Activated CD4-positive, alpha-beta T cell treated with anti-CD3 and anti-CD28 coated beads, Interleukin-2, amount 10 ng/mL, durations not matched to agents 24 days and 14 days (primary cell): Measurements from ENCODE around the gene ZNF212. TPM values are rescaled to one million over a fixed set of nuclear protein-coding genes. Genes with fewer than 3 reads are reported as not detected.
"Not testable (repeated sequence)": the region's sequence is repeated elsewhere in the genome, so short reads cannot be mapped to it uniquely, and the experiment has no call there.

Experiments used
- DNase-seq: peaks from one replicate; pipeline ENCODE4 v3.0.0; 2022
- H3K27ac Mint-ChIP-seq: one replicate; pipeline ENCODE4 v1.8.0; 2022; ENCODE audit warnings: mild to moderate bottlenecking, mixed read lengths
- H3K27me3 Mint-ChIP-seq: one replicate; pipeline ENCODE4 v1.8.0; 2022; ENCODE audit warnings: mixed read lengths
- H3K36me3 Mint-ChIP-seq: one replicate; pipeline ENCODE4 v1.8.0; 2022; ENCODE audit warnings: low read depth, mild to moderate bottlenecking, mixed read lengths
- H3K4me1 Mint-ChIP-seq: one replicate; pipeline ENCODE4 v1.8.0; 2021; ENCODE audit warnings: mixed read lengths
- H3K4me3 Mint-ChIP-seq: one replicate; pipeline ENCODE4 v1.8.0; 2022; ENCODE audit warnings: mild to moderate bottlenecking, moderate library complexity, mixed read lengths
- H3K9me3 Mint-ChIP-seq: one replicate; pipeline ENCODE4 v1.8.0; 2021; ENCODE audit warnings: mixed read lengths
- intact Hi-C: fragments of 100-400 bp; cut with micrococcal nuclease; formaldehyde crosslinking; loops from one replicate; pipeline ENCODE4 v1.15.1; 2023
- total RNA-seq: library from RNA; stranded (reverse); gene quantifications from 2 replicates; pipeline ENCODE4 v1.2.3, GENCODE V29; 2022

Gene ZNF212
- total RNA-seq, 1 donor from 2014 or later: 18.7 TPM

- intact Hi-C loops, DNase-seq, H3K27ac Mint-ChIP-seq, H3K9me3 Mint-ChIP-seq, H3K4me3 Mint-ChIP-seq, H3K27me3 Mint-ChIP-seq: not testable (repeated sequence)
- H3K4me1 Mint-ChIP-seq: peaks cover 20% of the 10 kb centered on the region
- H3K36me3 Mint-ChIP-seq: peaks cover 34% of the 10 kb centered on the region
These were observed 12.1 kb downstream of the ZNF212 start for GRCh38 chr7:149251518-149251917.

GRCh38 chr7:149252378-149252777 lies 12.9 kb downstream of the ZNF212 start:
- Mint-ChIP-seq H3K4me3 (no peak overlapping the region), H3K36me3 (peaks cover 34% of the 10 kb centered on the region), H3K9me3 (no peaks in the 10 kb centered on the region), H3K4me1 (peaks cover 20% of the 10 kb centered on the region), H3K27me3 (no peaks in the 10 kb centered on the region), H3K27ac (no peak overlapping the region)
- intact Hi-C loops: no loop called here
- no peak for DNase-seq

- no peaks in the 10 kb centered on the region for H3K9me3 Mint-ChIP-seq
These were observed 14.2 kb downstream of the ZNF212 start for GRCh38 chr7:149253665-149254064.

DNA sequence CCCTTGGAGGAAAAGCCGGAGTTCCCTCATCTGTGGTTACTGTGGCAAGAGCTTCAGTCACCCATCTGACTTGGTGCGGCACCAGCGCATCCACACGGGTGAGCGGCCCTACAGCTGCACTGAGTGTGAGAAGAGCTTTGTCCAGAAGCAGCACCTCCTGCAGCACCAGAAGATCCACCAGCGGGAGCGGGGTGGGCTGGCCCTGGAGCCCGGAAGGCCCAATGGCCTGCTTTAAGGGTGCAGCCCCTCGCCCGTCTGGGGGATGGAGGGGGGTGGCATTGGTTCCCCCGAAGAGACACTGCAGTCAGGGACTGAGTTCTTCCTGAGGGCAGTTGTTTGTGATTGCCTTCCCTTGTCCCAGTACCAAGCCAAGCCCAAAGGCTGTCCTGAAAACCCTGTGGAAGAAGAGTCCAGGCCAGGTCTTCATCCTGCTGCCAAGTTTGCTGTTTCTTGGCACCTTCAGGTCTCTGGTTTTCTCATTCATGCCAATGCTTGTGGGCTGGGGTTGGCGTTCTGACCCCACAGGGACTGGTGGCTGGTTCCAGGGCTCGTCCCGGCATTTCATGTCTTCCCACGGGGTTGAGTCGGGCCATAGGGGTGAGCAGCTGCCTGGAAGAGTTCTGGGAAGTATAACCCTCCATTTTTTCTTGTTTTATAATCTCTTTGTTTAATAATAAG lies 14.9 kb downstream of the ZNF212 start:
- Mint-ChIP-seq H3K36me3 (peaks cover 29% of the 10 kb centered on the region), H3K4me1 (peaks cover 3% of the 10 kb centered on the region), H3K27me3 (no peaks in the 10 kb centered on the region), H3K9me3 (no peaks in the 10 kb centered on the region), H3K4me3 (no peak overlapping the region), H3K27ac (no peak overlapping the region)
- intact Hi-C loops: no loop called here
- no peak for DNase-seq

More at GRCh38 chr7:149253665-149254064, 14.2 kb downstream of the ZNF212 start:
- no peak overlapping the region for H3K4me3 Mint-ChIP-seq
- intact Hi-C loops: no loop called here
- no peaks in the 10 kb centered on the region for H3K27me3 Mint-ChIP-seq
- peaks cover 30% of the 10 kb centered on the region for H3K36me3 Mint-ChIP-seq
- DNase-seq: no peak
- H3K4me1 Mint-ChIP-seq: peaks cover 8% of the 10 kb centered on the region
- no peak overlapping the region for H3K27ac Mint-ChIP-seq

GRCh38 chr7:149255174-149255573 lies 15.7 kb downstream of the ZNF212 start:
- no peaks in the 10 kb centered on the region for H3K27me3 Mint-ChIP-seq
- no peak for DNase-seq
- intact Hi-C loops: no loop called here
- H3K4me3 Mint-ChIP-seq: no peak overlapping the region
- H3K9me3 Mint-ChIP-seq: no peaks in the 10 kb centered on the region
- H3K36me3 Mint-ChIP-seq: peaks cover 29% of the 10 kb centered on the region
- H3K27ac Mint-ChIP-seq: no peak overlapping the region
- peaks cover 3% of the 10 kb centered on the region for H3K4me1 Mint-ChIP-seq

- intact Hi-C loops: no loop called here
- no peak for DNase-seq
- H3K4me1 Mint-ChIP-seq: peaks cover 12% of the 10 kb centered on the region
- H3K36me3 Mint-ChIP-seq: peaks cover 25% of the 10 kb centered on the region
- H3K4me3 Mint-ChIP-seq: no peak overlapping the region
- no peaks in the 10 kb centered on the region for H3K9me3 Mint-ChIP-seq
- no peaks in the 10 kb centered on the region for H3K27me3 Mint-ChIP-seq
- H3K27ac Mint-ChIP-seq: no peak overlapping the region
These were observed 17.1 kb downstream of the ZNF212 start for GRCh38 chr7:149256568-149256967.

DNA sequence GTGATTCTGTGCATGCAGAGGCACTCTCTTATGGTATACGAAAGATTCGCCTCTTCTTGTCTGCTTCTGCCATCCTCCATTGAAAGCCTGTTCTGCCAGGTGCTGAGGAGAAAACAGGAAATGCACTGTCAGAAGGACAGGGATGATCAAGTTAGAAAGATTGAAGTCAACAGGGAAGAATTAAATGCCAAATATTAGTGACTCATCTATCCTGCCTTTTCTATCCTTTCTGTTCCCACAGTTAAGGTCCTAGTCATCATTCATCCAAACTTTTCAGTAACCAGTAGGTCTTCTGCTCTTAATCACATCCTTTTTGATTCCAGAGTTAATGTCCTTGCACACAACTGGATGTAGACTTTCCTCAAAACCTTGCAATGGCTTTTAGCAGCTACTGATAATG lies 17.7 kb downstream of the ZNF212 start:
- no peak for DNase-seq
- peaks cover 21% of the 10 kb centered on the region for H3K36me3 Mint-ChIP-seq
- no peaks in the 10 kb centered on the region for H3K27me3 Mint-ChIP-seq
- H3K9me3 Mint-ChIP-seq: no peaks in the 10 kb centered on the region
- intact Hi-C loops: no loop called here
- H3K27ac Mint-ChIP-seq: no peak overlapping the region
- H3K4me3 Mint-ChIP-seq: no peak overlapping the region
- peaks cover 13% of the 10 kb centered on the region for H3K4me1 Mint-ChIP-seq

- H3K4me3 Mint-ChIP-seq: peak overlapping the region; percentile 82
- peaks cover 22% of the 10 kb centered on the region for H3K4me1 Mint-ChIP-seq
- DNase-seq: peak; percentile 69
- peak overlapping the region; percentile 97 for H3K27ac Mint-ChIP-seq
- no peaks in the 10 kb centered on the region for H3K9me3 Mint-ChIP-seq
- peaks cover 22% of the 10 kb centered on the region for H3K36me3 Mint-ChIP-seq
- intact Hi-C loops: loop anchor here (1.0 to 10.0 kb wide), 5 partner anchors 12 to 234 kb away; partner anchors contain the start of genes PDIA4, ZNF425 and ZNF777
- no peaks in the 10 kb centered on the region for H3K27me3 Mint-ChIP-seq
These were observed 21.9 kb downstream of the ZNF212 start for GRCh38 chr7:149261316-149261828.

GRCh38 chr7:149261829-149262617 lies 22.6 kb downstream of the ZNF212 start, which contains the start of gene ZNF783:
TSS of gene ZNF783 (plus strand) at chr7:149262196. CDS start at chr7:149262334, 138 bp downstream.
- Mint-ChIP-seq H3K9me3 (no peaks in the 10 kb centered on the region), H3K4me3 (peak within 1 kb of the TSS; percentile 85), H3K27ac (peak within 1 kb of the TSS; percentile 97), H3K27me3 (no peaks in the 10 kb centered on the region), H3K4me1 (peaks cover 22% of the 10 kb centered on the region), H3K36me3 (peaks cover 28% of the 10 kb centered on the region)
- intact Hi-C loops: loop anchor here (1.0 to 10.0 kb wide), 7 partner anchors 13 to 235 kb away; partner anchors contain the start of genes PDIA4, ZNF425 and ZNF777
- DNase-seq: peak; percentile 96

- intact Hi-C loops: loop anchor here (10.0 kb wide), 1 partner anchor 142 kb away; the partner anchor contains the start of gene ZNF425
- no peak overlapping the region for H3K27ac Mint-ChIP-seq
- no peaks in the 10 kb centered on the region for H3K9me3 Mint-ChIP-seq
- peaks cover 12% of the 10 kb centered on the region for H3K4me1 Mint-ChIP-seq
- no peak overlapping the region for H3K4me3 Mint-ChIP-seq
- no peaks in the 10 kb centered on the region for H3K27me3 Mint-ChIP-seq
- H3K36me3 Mint-ChIP-seq: peaks cover 61% of the 10 kb centered on the region
- DNase-seq: no peak
These were observed 27.0 kb downstream of the ZNF212 start for GRCh38 chr7:149266451-149266850.

GRCh38 chr7:149267733-149268132 lies 28.3 kb downstream of the ZNF212 start:
- no peaks in the 10 kb centered on the region for H3K27me3 Mint-ChIP-seq
- H3K27ac Mint-ChIP-seq: no peak overlapping the region
- peaks cover 67% of the 10 kb centered on the region for H3K36me3 Mint-ChIP-seq
- H3K4me3 Mint-ChIP-seq: no peak overlapping the region
- DNase-seq: no peak
- no peaks in the 10 kb centered on the region for H3K9me3 Mint-ChIP-seq
- peaks cover 9% of the 10 kb centered on the region for H3K4me1 Mint-ChIP-seq
- intact Hi-C loops: loop anchor here (10.0 kb wide), 1 partner anchor 143 kb away; the partner anchor contains the start of gene ZNF425

DNA sequence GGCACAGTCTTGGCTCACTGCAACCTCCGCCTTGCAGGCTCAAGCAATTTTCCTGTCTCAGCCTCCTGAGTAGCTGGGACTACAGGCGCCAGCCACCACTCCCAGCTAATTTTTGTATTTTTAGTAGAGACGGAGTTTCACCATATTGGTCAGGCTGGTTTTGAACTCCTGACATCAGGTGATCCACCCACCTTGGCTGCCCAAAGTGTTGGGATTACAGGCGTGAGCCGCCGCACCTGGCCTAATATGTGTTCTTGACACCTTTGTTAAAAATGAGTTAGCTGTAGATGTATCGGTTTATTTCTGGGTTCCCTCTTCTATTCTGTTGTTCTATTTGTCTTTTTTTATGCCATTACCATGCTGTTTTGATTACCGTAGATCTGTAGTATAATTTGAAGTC lies 35.0 kb downstream of the ZNF212 start:
- DNase-seq, H3K27me3 Mint-ChIP-seq, intact Hi-C loops, H3K4me1 Mint-ChIP-seq, H3K4me3 Mint-ChIP-seq, H3K9me3 Mint-ChIP-seq, H3K27ac Mint-ChIP-seq: not testable (repeated sequence)
- H3K36me3 Mint-ChIP-seq: peaks cover 68% of the 10 kb centered on the region

DNA sequence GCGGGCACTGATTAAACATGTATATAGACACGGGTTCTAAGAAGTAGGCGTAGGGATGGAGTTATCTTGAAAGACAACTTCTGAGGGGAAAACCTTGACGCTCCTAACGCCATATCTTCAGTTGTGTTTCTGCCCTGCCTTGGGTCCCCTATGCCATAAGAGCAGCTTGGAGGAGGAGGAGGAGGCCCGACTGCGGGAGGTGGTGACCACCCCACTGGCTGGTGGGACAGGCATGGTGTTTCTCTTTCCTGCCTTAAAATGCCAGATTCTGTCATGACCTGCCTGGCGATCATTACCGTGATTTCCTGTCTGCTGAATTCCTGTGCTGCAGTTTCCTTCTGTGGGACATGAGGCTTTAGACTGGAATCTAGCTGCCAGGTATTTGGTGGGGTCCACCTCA lies 38.4 kb downstream of the ZNF212 start:
- H3K4me3 Mint-ChIP-seq: no peak overlapping the region
- H3K27ac Mint-ChIP-seq: no peak overlapping the region
- H3K36me3 Mint-ChIP-seq: peaks cover 59% of the 10 kb centered on the region
- no peaks in the 10 kb centered on the region for H3K9me3 Mint-ChIP-seq
- intact Hi-C loops: no loop called here
- no peaks in the 10 kb centered on the region for H3K27me3 Mint-ChIP-seq
- no peak for DNase-seq
- H3K4me1 Mint-ChIP-seq: no peaks in the 10 kb centered on the region

GRCh38 chr7:149278396-149278795 lies 38.9 kb downstream of the ZNF212 start:
- intact Hi-C loops: no loop called here
- Mint-ChIP-seq H3K4me3 (no peak overlapping the region), H3K27me3 (no peaks in the 10 kb centered on the region), H3K4me1 (no peaks in the 10 kb centered on the region), H3K9me3 (no peaks in the 10 kb centered on the region), H3K27ac (no peak overlapping the region), H3K36me3 (peaks cover 57% of the 10 kb centered on the region)
- no peak for DNase-seq
